HG02610 (cell line): Measurements from ENCODE around the gene DAND5.
"Not testable (repeated sequence)": the region's sequence is repeated elsewhere in the genome, so short reads cannot be mapped to it uniquely, and the experiment has no call there.

ENCODE experiments used
- ATAC-seq: cut with Tn5 transposase; IDR thresholded peaks from one replicate; pipeline ENCODE4 v1.9.1; 2021; ENCODE audit warnings: mild to moderate bottlenecking, moderate library complexity; ENCODE audit not compliant: unreplicated experiment

Gene DAND5

GRCh38 chr19:12965017-12965811 lies 4.2 kb upstream of the DAND5 start:
- peak; percentile 77 for ATAC-seq

- no peak for ATAC-seq
Measured at GRCh38 chr19:12965812-12966135, 3.6 kb upstream of the DAND5 start.

- ATAC-seq, result no peak
Measured at GRCh38 chr19:12967907-12968306, 1.5 kb upstream of the DAND5 start.

GRCh38 chr19:12970070-12970820 lies 869 bp downstream of the DAND5 start:
- ATAC-seq, result no peak

GRCh38 chr19:12973236-12973635 lies 3.9 kb downstream of the DAND5 start:
- no peak for ATAC-seq

GRCh38 chr19:12974301-12975220 lies 5.2 kb downstream of the DAND5 start:
- ATAC-seq, result no peak

- ATAC-seq, result no peak
Measured at GRCh38 chr19:12975221-12975741, 5.9 kb downstream of the DAND5 start.

- ATAC-seq, result not testable (repeated sequence)
Measured at GRCh38 chr19:12976109-12976508, 6.7 kb downstream of the DAND5 start.

- ATAC-seq, result no peak
Measured at GRCh38 chr19:12979974-12980373, 10.6 kb downstream of the DAND5 start.

- ATAC-seq, result no peak
Measured at GRCh38 chr19:12982648-12983047, 13.3 kb downstream of the DAND5 start.

- ATAC-seq, result no peak
Measured at GRCh38 chr19:12983091-12983490, 13.7 kb downstream of the DAND5 start.

- ATAC-seq, result no peak
Measured at GRCh38 chr19:12983542-12984142, 14.3 kb downstream of the DAND5 start.

GRCh38 chr19:12984143-12984627 lies 14.8 kb downstream of the DAND5 start:
- ATAC-seq, result no peak

- no peak for ATAC-seq
Measured at GRCh38 chr19:12984683-12985048, 15.3 kb downstream of the DAND5 start.

GRCh38 chr19:12985049-12985776 lies 15.8 kb downstream of the DAND5 start:
- no peak for ATAC-seq

GRCh38 chr19:12986726-12987125 lies 17.4 kb downstream of the DAND5 start:
- no peak for ATAC-seq

GRCh38 chr19:12987190-12987589 lies 17.8 kb downstream of the DAND5 start:
- ATAC-seq, result no peak

GRCh38 chr19:12987781-12988180 lies 18.4 kb downstream of the DAND5 start:
- no peak for ATAC-seq

GRCh38 chr19:12990431-12990830 lies 21.1 kb downstream of the DAND5 start:
- ATAC-seq, result no peak

GRCh38 chr19:12990853-12991252 lies 21.5 kb downstream of the DAND5 start:
- ATAC-seq, result no peak
